SK-N-MC (cell line): Measurements from ENCODE around the gene H19.

ENCODE experiments used
- EZH2 ChIP-seq: fragments of 200-600 bp; sonication (generic); IDR thresholded peaks from one replicate; pipeline ENCODE4 v1.6.1; 2017; ENCODE audit warnings: antibody characterized with exemption
- POLR2AphosphoS5 ChIP-seq: IDR thresholded peaks from 2 replicates; pipeline ENCODE4 v1.6.1; 2012; ENCODE audit warnings: mild to moderate bottlenecking, low read depth, low read length, borderline replicate concordance

- no peak for TF ChIP-seq POLR2AphosphoS5
- TF ChIP-seq EZH2 = no peak
Observed at GRCh38 chr11:1948389-1948788, 49.3 kb downstream of the H19 start.
